Keratinocyte (primary cell): ENCODE data around the gene MRPS23.

ENCODE experiments used
- CTCF ChIP-seq, 3 experiments: IDR thresholded peaks in 1 of 3; conservative IDR thresholded peaks in 1 of 3; optimal IDR thresholded peaks in 1 of 3; 2 replicates in 2 of 3; 3 replicates in 1 of 3; pipeline versions ENCODE3 to v1.5.1; 2011; ENCODE audit warnings: low read length in 3 of 3, mild to moderate bottlenecking in 3 of 3, moderate library complexity in 2 of 3, control low read depth in 1 of 3, inconsistent platforms in 1 of 3; ENCODE audit not compliant: insufficient read depth in 2 of 3; ENCODE audit errors: extremely low read depth in 1 of 3
- EZH2 ChIP-seq: IDR thresholded peaks from one replicate; pipeline ENCODE4 v1.6.1; 2012; ENCODE audit warnings: inconsistent platforms, mild to moderate bottlenecking, low read length, moderate library complexity

GRCh38 chr17:57852955-57853328 is 3.1 kb upstream of the MRPS23 start:
- TF ChIP-seq CTCF (optimal IDR thresholded peaks at IDR 0.05 in 1 of 3, IDR thresholded peaks at IDR 0.05 in 1 of 3, conservative IDR thresholded peaks at IDR 0.05 in 1 of 3; ENCODE audit: extremely low read depth in 1 of 3, insufficient read depth in 2 of 3, low read length in 3 of 3), result no peak
- no peak for TF ChIP-seq EZH2
